A673 (cell line): ENCODE data around the gene ANKDD1B.

ENCODE experiments used
- EZH2 ChIP-seq: fragments of 200-600 bp; sonication (generic); IDR thresholded peaks from 2 replicates; pipeline ENCODE4 v1.6.1; 2017; ENCODE audit warnings: borderline replicate concordance, low read depth, mild to moderate bottlenecking, mixed read lengths, antibody characterized with exemption, low read length; ENCODE audit not compliant: poor library complexity, severe bottlenecking
- TF ChIP-seq, protein P1 (sequence below): fragments of 300-800, 200-600 bp; sonication (generic); conservative IDR thresholded peaks from 2 replicates; pipeline ENCODE4 v1.5.1; 2017; ENCODE audit warnings: low read depth, mild to moderate bottlenecking, antibody characterized with exemption, low read length, moderate library complexity, mixed read lengths

DNA sequence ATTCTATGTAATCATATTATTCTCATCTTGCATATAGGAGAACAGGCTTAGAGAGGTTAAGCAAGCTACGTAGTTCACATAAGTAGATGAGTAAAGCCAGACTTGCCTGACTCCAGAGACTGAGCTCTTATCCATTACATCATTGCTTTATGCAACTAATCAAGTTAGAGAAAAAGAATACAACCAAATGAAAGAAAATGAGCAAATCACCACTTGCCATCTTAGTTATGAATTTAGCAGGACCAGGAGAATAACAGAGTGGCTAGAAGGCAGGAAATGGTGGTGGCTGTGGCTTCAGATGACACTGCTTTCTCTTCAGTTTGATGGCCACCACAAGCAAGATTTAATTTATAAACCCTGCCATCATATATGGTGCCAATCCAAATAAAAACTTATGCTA, 79.4 kb downstream of the ANKDD1B start:
- TF ChIP-seq, protein P1, sequence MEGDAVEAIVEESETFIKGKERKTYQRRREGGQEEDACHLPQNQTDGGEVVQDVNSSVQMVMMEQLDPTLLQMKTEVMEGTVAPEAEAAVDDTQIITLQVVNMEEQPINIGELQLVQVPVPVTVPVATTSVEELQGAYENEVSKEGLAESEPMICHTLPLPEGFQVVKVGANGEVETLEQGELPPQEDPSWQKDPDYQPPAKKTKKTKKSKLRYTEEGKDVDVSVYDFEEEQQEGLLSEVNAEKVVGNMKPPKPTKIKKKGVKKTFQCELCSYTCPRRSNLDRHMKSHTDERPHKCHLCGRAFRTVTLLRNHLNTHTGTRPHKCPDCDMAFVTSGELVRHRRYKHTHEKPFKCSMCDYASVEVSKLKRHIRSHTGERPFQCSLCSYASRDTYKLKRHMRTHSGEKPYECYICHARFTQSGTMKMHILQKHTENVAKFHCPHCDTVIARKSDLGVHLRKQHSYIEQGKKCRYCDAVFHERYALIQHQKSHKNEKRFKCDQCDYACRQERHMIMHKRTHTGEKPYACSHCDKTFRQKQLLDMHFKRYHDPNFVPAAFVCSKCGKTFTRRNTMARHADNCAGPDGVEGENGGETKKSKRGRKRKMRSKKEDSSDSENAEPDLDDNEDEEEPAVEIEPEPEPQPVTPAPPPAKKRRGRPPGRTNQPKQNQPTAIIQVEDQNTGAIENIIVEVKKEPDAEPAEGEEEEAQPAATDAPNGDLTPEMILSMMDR = no peak
- TF ChIP-seq EZH2 = no peak
